ENCODE data around the gene ELL.
"Not testable (repeated sequence)": the region's sequence is repeated elsewhere in the genome, so short reads cannot be mapped to it uniquely, and the experiment has no call there.

ELL gene

GRCh38 chr19:18422530-18423191 is 99.2 kb downstream of the ELL start:
- no peak for DNase-seq (ENCODE audit: low read depth)

GRCh38 chr19:18421371-18421959 is 100.4 kb downstream of the ELL start:
- no peak for DNase-seq (ENCODE audit: low read depth)

DNA sequence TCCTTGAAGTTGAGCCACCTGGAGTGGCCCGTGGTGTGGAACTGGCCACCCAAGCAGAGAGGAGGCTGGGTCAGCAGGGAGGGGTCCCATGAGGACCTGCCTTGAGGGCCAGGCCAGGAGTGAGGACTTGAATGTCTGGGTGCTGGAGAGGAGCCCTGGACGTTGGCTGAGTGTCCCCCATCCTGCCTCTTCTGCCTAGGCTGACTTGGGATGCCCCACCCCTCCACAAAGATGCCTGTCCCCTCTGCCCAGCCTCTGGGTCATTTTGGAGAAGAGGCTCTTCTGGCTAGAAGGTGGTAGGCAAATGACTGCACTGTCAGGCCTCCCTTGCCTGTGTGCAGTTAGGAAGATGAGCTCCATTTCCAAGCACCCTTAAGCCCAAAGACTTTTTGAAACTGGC is 100.9 kb downstream of the ELL start:
- no peak for DNase-seq (ENCODE audit: low read depth)

GRCh38 chr19:18419699-18420460 is 102.0 kb downstream of the ELL start:
- DNase-seq (ENCODE audit: low read depth): no peak

- no peak for DNase-seq (ENCODE audit: low read depth)
Observed at GRCh38 chr19:18419195-18419698, 102.6 kb downstream of the ELL start, which contains the start of gene SSBP4. SSBP4 (plus strand) TSS chr19:18419398; CDS start chr19:18419649, 251 bp downstream.

GRCh38 chr19:18418483-18419194 is 103.2 kb downstream of the ELL start:
- DNase-seq (ENCODE audit: low read depth): no peak

GRCh38 chr19:18418029-18418482 is 103.8 kb downstream of the ELL start:
- DNase-seq (ENCODE audit: low read depth): no peak

- DNase-seq (ENCODE audit: low read depth): peak; percentile 69
Observed at GRCh38 chr19:18417250-18418028, 104.4 kb downstream of the ELL start.

DNA sequence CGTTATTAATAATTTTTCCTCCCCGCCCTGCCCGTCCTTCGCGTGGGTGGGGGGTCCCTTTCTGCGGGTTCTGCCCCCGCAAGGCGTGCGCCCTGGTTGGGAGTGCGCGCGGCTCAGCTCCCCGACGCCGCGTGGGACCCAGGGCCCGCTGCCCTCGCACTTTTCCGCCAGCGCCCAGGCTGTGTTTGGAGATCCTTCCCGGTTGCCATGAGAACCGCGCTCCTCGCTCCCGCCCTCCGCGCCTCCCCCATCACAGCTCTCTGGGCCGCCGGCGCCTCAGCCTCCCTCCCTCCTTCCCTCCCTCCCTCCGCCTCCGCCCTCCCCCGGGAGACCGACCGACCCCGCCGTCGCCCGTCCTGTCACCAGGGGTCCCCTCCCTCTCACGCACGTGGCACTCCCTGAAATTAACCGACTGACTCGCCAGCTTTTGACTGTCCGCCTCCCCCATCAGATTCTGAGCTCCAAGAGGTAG is 105.1 kb downstream of the ELL start:
- DNase-seq (ENCODE audit: low read depth): peak; percentile 80

DNA sequence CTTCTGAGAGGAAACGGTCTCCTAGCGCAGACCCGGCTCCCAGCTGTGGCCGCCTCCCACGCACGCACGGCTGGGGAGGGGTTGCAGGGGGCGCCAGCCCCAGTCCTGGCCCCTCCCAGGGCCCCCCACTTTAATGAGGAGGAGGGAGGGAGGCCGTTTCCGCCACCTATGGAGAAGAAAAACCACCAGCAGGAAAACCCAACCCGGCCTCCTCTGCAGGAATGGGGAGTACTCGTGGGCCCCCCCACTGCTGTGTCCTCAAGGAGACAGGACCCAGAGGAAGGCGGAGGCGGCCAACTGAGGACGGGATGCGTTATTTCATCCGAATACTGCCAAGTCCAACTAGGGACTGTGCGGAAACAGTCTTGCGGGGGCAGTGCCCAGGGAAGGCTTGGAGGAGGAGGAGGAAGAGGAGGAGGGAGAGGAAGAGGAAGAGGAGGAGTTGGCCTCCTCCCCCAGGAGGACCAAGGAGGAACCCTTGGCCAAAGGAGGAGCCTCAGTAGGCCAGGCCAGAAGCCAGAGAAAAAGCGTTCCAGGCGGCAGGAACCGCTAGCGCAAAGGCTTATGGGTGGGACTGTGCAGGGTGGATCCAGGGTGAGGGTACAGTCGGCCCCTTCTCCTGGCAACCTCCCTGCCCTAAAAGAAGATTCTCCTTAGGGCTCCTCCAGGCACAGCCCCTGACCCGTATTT is 106.5 kb downstream of the ELL start:
- peak; percentile 78 for DNase-seq (ENCODE audit: low read depth)

DNA sequence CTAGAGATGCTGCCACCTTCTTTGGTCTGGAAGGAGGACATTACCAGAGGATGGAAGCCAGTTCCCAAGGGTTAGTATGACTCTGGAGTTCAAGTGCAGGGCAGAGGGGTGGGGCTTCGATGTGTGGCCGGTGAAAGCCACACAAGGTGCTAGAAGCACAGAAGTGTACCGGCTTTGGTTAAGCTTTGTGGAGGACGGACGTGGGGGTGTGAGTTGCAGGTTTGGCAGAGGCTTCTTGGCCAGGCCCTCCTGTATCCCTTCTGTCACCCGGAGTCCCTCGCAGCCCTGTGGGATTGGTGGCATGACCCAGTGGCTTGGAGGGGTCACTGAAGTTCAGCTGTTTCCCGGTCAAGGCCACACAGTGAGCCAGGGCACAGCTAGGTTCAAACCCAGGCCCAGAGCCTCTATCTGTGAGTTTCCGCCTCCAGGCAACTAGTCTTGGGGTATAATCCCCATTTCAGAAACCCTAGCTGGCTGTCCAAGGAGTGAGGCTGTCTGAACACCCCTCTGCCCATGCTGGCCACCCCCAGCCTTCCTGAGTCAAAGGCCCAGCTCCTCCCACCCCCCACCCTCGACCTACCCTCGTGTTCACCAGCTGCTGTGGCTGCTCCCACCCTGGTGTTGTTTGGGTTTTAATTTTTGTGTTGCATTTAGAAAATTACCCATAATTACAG is 107.2 kb downstream of the ELL start:
- no peak for DNase-seq (ENCODE audit: low read depth)

DNA sequence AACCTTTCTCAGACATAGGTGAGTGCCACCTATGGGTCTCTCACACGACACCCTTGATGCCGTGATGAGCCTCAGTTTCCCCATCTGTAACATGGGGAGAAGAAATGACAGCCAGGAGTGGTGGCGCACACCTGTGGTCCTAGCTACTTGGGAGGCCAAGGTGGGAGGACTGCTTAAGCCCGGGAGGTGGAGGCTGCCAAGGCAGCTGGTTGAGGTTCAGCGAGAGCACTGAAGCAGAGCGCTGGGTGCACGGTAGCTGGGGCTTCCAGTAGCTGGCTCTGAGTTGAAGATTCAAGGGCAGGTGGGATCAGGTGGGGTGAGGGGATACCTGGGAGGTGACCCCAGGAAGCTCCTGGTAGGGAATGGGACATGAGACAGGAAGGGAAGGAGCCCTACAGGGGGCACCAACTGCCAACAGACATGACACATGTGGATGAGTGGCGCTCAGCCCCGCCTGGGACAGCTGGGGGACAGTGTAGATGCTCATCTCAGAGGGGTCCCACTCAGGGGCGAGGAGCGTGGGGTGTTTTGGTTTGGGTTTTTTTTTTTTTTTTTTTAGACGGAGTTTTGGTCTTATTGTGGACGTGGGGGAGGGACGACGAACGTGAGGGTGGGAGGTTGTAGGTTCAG is 109.1 kb downstream of the ELL start:
- DNase-seq (ENCODE audit: low read depth): no peak

- DNase-seq (ENCODE audit: low read depth): no peak
Observed at GRCh38 chr19:18408053-18408476, 113.8 kb downstream of the ELL start.

- no peak for DNase-seq (ENCODE audit: low read depth)
Observed at GRCh38 chr19:18406749-18407148, 115.1 kb downstream of the ELL start.

GRCh38 chr19:18405754-18406153 is 116.1 kb downstream of the ELL start:
- DNase-seq (ENCODE audit: low read depth): not testable (repeated sequence)

DNA sequence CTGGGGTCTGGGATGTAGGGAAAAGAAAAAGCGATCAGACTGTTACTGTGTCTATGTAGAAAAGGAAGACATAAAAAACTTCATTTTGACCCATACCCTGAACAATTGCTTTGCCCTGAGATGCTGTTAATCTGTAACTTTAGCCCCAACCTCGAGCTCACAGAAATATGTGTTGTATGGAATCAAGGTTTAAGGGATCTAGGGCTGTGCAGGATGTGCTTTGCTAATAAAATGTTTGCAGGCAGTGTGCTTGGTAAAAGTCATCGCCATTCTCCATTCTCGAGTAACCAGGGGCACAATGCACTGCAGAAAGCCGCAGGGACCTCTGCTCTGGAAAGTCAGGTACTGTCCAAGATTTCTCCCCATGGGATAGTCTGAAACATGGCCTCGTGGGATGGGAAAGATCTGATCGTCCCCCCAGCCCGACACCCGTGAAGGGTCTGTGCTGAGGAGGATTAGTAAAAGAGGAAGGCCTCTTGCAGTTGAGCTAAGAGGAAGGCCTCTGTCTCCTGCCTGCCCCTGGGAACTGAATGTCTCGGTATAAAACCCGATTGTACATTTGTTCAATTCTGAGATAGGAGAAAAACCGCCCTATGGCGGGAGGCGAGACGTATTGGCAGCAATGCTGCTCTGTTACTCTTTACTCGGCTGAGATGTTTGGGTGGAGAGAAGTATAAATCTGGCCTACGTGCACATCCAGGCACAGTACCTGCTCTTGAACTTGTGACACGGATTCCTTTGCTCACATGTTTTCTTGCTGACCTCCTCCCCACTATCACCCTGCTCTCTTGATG is 119.2 kb downstream of the ELL start:
- not testable (repeated sequence) for DNase-seq (ENCODE audit: low read depth)

GRCh38 chr19:18401580-18402112 is 120.2 kb downstream of the ELL start:
- no peak for DNase-seq (ENCODE audit: low read depth)

- no peak for DNase-seq (ENCODE audit: low read depth)
Observed at GRCh38 chr19:18399008-18399407, 122.9 kb downstream of the ELL start.

Data from fibroblast of the conjunctiva (primary cell).